ENCODE results near the gene BLM.
A peak's percentile ranks its signal among the peaks of the same experiment; 100 is the strongest.
"Not testable (repeated sequence)": the region's sequence is repeated elsewhere in the genome, so short reads cannot be mapped to it uniquely, and the experiment has no call there.

BLM gene

GRCh38 chr15:90716976-90717821, at the start of gene BLM:
TSS of gene BLM (plus strand) at chr15:90717346. CDS start at chr15:90747393, 30,047 bp downstream.
- peaks cover 4% of the 10 kb centered on the region for H3K4me1 ChIP-seq (ENCODE audit: control insufficient read depth, insufficient read depth, low read length)
- no peaks in the 10 kb centered on the region for H3K27me3 ChIP-seq (replicated peaks; ENCODE audit: control insufficient read depth, insufficient read depth, low read length)
- H3K36me3 ChIP-seq (ENCODE audit: control insufficient read depth, insufficient read depth, low read length, severe bottlenecking), result no peaks in the 10 kb centered on the region
- peak within 1 kb of the TSS; percentile 99 for H3K4me3 ChIP-seq (ENCODE audit: low read length)
- peak; percentile 98 for DNase-seq (ENCODE audit: low read depth)
- H3K9me3 ChIP-seq (ENCODE audit: control insufficient read depth, low read length), result no peaks in the 10 kb centered on the region
- peak within 1 kb of the TSS; percentile 92 for H3K9ac ChIP-seq (ENCODE audit: low read length)

DNA sequence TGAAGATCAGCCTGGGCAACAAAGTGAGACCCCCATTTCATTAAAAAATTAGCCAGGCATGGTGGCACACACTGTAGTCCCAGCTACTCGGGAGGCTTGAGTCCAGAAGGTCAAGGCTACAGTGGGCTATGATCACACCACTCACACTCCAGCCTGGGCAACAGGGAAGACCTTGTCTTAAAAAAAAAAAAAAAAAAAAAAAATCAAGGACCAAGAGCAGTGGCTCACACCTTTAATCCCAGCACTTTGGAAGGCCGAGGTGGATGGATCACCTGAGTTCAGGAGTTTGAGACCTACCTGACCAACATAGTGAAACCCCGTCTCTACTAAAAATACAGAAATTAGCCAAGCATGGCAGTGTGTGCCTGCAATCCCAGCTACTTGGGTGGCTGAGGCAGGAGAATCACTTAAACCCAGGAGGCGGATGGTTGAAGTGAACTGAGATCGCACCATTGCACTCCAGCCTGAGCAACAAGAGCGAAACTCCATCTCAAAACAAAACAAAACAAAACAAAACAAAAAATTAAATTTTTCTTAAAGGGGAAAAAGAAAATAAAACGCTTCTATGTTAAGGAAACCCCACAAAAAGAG, 49.3 kb upstream of the BLM start:
- not testable (repeated sequence) for H3K27me3 ChIP-seq (replicated peaks; ENCODE audit: control insufficient read depth, insufficient read depth, low read length); H3K36me3 ChIP-seq (ENCODE audit: control insufficient read depth, insufficient read depth, low read length, severe bottlenecking); H3K9ac ChIP-seq (ENCODE audit: low read length); DNase-seq (ENCODE audit: low read depth); H3K9me3 ChIP-seq (ENCODE audit: control insufficient read depth, low read length); H3K4me3 ChIP-seq (ENCODE audit: low read length)
- H3K4me1 ChIP-seq (ENCODE audit: control insufficient read depth, insufficient read depth, low read length), result peaks cover 13% of the 10 kb centered on the region

DNA sequence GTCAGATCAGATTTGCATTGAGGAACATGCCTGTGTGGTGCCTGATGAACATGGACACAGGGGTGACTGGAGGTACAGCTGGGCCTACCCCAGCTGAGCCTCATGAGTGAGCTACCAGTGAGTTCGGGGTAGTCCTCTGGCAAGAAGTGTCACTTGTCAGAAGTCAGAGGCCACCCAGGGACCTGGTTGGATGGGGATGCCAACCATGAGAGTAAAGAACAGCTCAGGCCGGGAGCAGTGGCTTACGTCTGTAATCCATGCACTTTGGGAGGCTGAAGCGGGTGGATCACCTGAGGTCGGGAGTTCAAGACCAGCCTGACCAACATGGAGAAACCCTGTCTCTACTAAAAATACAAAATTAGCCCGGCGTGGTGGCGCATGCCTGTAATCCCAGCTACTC, 46.5 kb upstream of the BLM start:
- not testable (repeated sequence) for H3K36me3 ChIP-seq (ENCODE audit: control insufficient read depth, insufficient read depth, low read length, severe bottlenecking); H3K9me3 ChIP-seq (ENCODE audit: control insufficient read depth, low read length); H3K4me1 ChIP-seq (ENCODE audit: control insufficient read depth, insufficient read depth, low read length); H3K9ac ChIP-seq (ENCODE audit: low read length); H3K4me3 ChIP-seq (ENCODE audit: low read length); H3K27me3 ChIP-seq (replicated peaks; ENCODE audit: control insufficient read depth, insufficient read depth, low read length); DNase-seq (ENCODE audit: low read depth)

DNA sequence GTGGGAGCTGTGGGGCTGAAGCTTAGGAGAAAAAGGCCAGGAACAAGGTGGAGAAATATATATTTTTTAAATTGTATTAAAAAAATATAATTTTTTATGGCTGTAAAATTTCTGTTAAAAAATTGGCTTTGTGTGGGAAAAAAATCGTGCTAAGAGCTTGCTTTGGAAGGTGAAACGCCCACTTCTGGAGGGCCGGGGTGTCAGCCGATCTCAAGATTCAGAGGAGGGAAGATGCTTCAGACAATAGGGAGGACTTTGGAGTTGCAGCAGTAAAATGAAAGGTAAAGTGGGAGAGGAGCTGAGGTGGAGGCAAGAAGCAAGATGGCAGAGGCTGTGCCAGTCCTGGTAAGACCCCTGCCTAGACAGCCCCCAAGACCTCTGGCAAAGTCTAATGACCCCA, 45.9 kb upstream of the BLM start:
- Histone ChIP-seq H3K4me1 (ENCODE audit: control insufficient read depth, insufficient read depth, low read length) (peaks cover 3% of the 10 kb centered on the region), H3K9ac (ENCODE audit: low read length) (no peak overlapping the region), H3K36me3 (ENCODE audit: control insufficient read depth, insufficient read depth, low read length, severe bottlenecking) (no peaks in the 10 kb centered on the region), H3K27me3 (replicated peaks; ENCODE audit: control insufficient read depth, insufficient read depth, low read length) (no peaks in the 10 kb centered on the region), H3K9me3 (ENCODE audit: control insufficient read depth, low read length) (no peaks in the 10 kb centered on the region), H3K4me3 (ENCODE audit: low read length) (no peak overlapping the region)
- no peak for DNase-seq (ENCODE audit: low read depth)

DNA sequence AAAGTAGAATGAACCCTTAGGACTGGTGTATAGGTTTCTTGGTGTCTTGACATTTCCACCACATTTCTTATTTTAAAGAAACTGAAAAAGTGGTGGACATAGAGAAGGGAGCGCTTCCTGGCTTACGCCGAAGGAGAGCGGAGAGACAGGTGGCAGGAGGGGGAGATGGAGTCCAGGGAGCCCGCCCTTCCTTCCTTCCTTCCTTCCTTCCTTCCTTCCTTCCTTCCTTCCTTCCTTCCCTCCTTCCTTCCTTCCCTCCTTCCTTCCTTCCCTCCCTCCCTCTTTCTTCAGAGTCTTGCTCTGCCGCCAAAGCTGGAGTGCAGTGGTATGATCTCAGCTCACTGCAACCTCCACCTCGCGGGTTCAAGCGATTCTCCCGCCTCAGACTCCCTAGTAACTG, 43.8 kb upstream of the BLM start:
- H3K9me3 ChIP-seq (ENCODE audit: control insufficient read depth, low read length); H3K4me1 ChIP-seq (ENCODE audit: control insufficient read depth, insufficient read depth, low read length); H3K36me3 ChIP-seq (ENCODE audit: control insufficient read depth, insufficient read depth, low read length, severe bottlenecking); DNase-seq (ENCODE audit: low read depth); H3K27me3 ChIP-seq (replicated peaks; ENCODE audit: control insufficient read depth, insufficient read depth, low read length); H3K4me3 ChIP-seq (ENCODE audit: low read length); H3K9ac ChIP-seq (ENCODE audit: low read length): not testable (repeated sequence)

GRCh38 chr15:90674476-90674875, 42.7 kb upstream of the BLM start:
- Histone ChIP-seq H3K9ac (ENCODE audit: low read length) (no peak overlapping the region), H3K4me1 (ENCODE audit: control insufficient read depth, insufficient read depth, low read length) (no peaks in the 10 kb centered on the region), H3K27me3 (replicated peaks; ENCODE audit: control insufficient read depth, insufficient read depth, low read length) (no peaks in the 10 kb centered on the region), H3K4me3 (ENCODE audit: low read length) (no peak overlapping the region), H3K9me3 (ENCODE audit: control insufficient read depth, low read length) (no peaks in the 10 kb centered on the region), H3K36me3 (ENCODE audit: control insufficient read depth, insufficient read depth, low read length, severe bottlenecking) (no peaks in the 10 kb centered on the region)
- no peak for DNase-seq (ENCODE audit: low read depth)

- Histone ChIP-seq H3K36me3 (ENCODE audit: control insufficient read depth, insufficient read depth, low read length, severe bottlenecking) (no peaks in the 10 kb centered on the region), H3K9ac (ENCODE audit: low read length) (no peak overlapping the region), H3K9me3 (ENCODE audit: control insufficient read depth, low read length) (no peaks in the 10 kb centered on the region), H3K4me1 (ENCODE audit: control insufficient read depth, insufficient read depth, low read length) (peaks cover 8% of the 10 kb centered on the region), H3K4me3 (ENCODE audit: low read length) (no peak overlapping the region), H3K27me3 (replicated peaks; ENCODE audit: control insufficient read depth, insufficient read depth, low read length) (no peaks in the 10 kb centered on the region)
- DNase-seq (ENCODE audit: low read depth), result no peak
These were observed 41.7 kb upstream of the BLM start for GRCh38 chr15:90675464-90675863.

DNA sequence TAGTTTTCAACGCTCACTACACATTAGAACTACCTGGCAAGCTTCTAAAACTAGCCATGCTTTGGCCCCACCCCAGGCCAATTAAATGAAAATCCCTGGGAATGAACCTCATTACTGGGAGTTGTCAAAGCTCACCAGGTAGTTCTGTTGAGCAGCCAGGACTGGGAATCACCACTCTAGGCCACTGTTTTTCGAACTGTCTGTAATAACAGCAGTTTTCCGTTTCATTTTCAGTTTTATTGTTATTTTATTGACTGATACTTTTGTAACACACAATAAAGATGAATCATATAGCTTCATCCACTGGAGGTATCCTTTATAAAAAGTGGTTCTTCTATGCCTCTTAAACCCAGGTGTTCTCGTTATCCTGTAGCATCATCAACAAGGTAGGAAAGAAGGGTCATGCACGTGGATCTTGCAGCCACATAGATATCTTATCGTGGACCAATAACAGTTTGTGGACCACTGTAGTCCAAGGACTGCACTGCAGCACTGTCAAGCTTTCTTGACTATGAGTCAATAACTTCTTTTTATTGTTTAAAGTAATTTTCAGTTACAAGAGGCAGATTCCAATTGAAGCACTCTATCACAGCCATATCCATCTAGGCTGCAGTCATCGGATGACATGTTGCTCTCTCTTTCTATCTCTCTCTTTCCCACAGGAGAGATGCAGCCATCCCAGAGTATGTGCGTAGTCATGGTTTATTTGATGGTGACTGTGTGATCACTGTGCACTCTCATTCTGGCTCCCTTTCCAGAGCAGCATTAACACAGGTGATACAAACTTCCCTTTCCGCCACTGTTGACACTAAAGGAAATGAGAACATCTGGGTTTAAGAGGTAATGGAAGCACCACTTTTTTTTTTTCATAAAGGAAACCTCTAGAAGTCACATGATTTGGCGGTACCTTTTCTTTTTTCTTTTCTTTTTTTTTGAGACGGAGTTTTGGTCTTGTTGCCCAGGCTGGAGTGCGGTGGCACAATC, 39.0 kb upstream of the BLM start:
- Histone ChIP-seq H3K27me3 (replicated peaks; ENCODE audit: control insufficient read depth, insufficient read depth, low read length) (no peaks in the 10 kb centered on the region), H3K4me1 (ENCODE audit: control insufficient read depth, insufficient read depth, low read length) (peaks cover 25% of the 10 kb centered on the region), H3K4me3 (ENCODE audit: low read length) (no peak overlapping the region), H3K9me3 (ENCODE audit: control insufficient read depth, low read length) (no peaks in the 10 kb centered on the region), H3K9ac (ENCODE audit: low read length) (no peak overlapping the region), H3K36me3 (ENCODE audit: control insufficient read depth, insufficient read depth, low read length, severe bottlenecking) (no peaks in the 10 kb centered on the region)
- DNase-seq (ENCODE audit: low read depth), result no peak

GRCh38 chr15:90679959-90680358, 37.2 kb upstream of the BLM start:
- H3K36me3 ChIP-seq (ENCODE audit: control insufficient read depth, insufficient read depth, low read length, severe bottlenecking), result no peaks in the 10 kb centered on the region
- H3K9ac ChIP-seq (ENCODE audit: low read length), result no peak overlapping the region
- no peaks in the 10 kb centered on the region for H3K27me3 ChIP-seq (replicated peaks; ENCODE audit: control insufficient read depth, insufficient read depth, low read length)
- no peak for DNase-seq (ENCODE audit: low read depth)
- H3K4me1 ChIP-seq (ENCODE audit: control insufficient read depth, insufficient read depth, low read length), result peaks cover 25% of the 10 kb centered on the region
- no peaks in the 10 kb centered on the region for H3K9me3 ChIP-seq (ENCODE audit: control insufficient read depth, low read length)
- H3K4me3 ChIP-seq (ENCODE audit: low read length), result peak overlapping the region; percentile 41

DNA sequence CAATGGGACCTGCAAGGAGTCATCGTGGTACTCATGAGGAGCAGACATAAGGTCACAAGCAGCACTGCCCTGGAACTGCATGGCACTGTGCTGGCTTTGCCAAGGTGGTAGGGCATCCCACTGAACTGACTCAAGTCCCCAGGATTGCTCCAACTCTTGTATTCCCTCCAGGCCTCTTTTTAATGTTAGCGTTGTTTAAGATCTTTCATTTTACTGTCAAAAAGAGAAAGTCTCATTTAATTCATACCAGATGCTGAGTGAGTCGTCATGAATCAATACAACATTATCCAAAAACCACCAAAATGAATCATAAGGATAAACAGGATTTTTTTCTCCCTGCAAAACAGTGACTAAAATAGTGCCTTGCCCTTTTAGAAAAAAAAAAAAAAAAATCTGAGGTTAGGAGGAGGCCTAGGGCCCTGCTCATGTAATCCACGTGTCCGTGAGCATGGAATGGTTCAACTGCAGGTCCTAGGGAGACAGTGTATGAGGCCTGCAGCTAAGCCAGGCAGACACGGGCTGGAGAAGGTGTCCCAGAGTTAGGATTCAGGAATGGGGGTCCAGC, 36.7 kb upstream of the BLM start:
- DNase-seq (ENCODE audit: low read depth), result peak; percentile 95
- Histone ChIP-seq H3K4me1 (ENCODE audit: control insufficient read depth, insufficient read depth, low read length) (peaks cover 25% of the 10 kb centered on the region), H3K27me3 (replicated peaks; ENCODE audit: control insufficient read depth, insufficient read depth, low read length) (no peaks in the 10 kb centered on the region), H3K9me3 (ENCODE audit: control insufficient read depth, low read length) (no peaks in the 10 kb centered on the region), H3K4me3 (ENCODE audit: low read length) (peak overlapping the region; percentile 41), H3K9ac (ENCODE audit: low read length) (peak overlapping the region; percentile 25), H3K36me3 (ENCODE audit: control insufficient read depth, insufficient read depth, low read length, severe bottlenecking) (no peaks in the 10 kb centered on the region)

DNA sequence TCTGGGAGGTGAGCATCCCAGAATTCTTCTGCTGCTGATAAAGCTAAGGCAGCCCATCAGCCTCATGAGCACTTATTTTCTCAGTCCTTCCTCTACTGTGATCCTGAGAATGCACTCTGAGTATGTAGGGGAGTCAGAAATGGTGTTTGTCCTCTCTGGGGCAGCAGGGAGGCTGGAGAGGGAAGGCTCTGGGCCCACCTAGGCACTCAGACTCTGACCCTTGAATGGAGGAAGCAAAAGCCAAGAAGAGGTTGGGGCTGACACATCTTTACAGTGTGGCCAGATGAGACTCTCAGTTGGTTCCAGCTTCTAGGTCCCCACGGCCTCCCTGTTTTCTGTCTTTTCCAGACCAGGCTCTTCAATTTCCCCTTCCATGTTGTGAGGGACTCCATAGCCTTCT, 36.1 kb upstream of the BLM start:
- H3K4me3 ChIP-seq (ENCODE audit: low read length), result no peak overlapping the region
- H3K9ac ChIP-seq (ENCODE audit: low read length), result peak overlapping the region; percentile 25
- H3K9me3 ChIP-seq (ENCODE audit: control insufficient read depth, low read length), result no peaks in the 10 kb centered on the region
- peaks cover 25% of the 10 kb centered on the region for H3K4me1 ChIP-seq (ENCODE audit: control insufficient read depth, insufficient read depth, low read length)
- no peaks in the 10 kb centered on the region for H3K27me3 ChIP-seq (replicated peaks; ENCODE audit: control insufficient read depth, insufficient read depth, low read length)
- no peaks in the 10 kb centered on the region for H3K36me3 ChIP-seq (ENCODE audit: control insufficient read depth, insufficient read depth, low read length, severe bottlenecking)
- DNase-seq (ENCODE audit: low read depth), result no peak
